HEK293 (cell line): ENCODE measurements around the gene GON7.

Experiments
- CTCF ChIA-PET: fragments of 350-600 bp; formaldehyde crosslinking; extraction: SDS; loops from one replicate; lab custom pipeline; 2021; ENCODE audit warnings: antibody characterized with exemption; lab: Yijun Ruan, JAX
- POLR2A ChIA-PET: fragments of 300-600 bp; formaldehyde crosslinking; extraction: SDS; loops from one replicate; lab custom pipeline; 2020; ENCODE audit warnings: antibody characterized with exemption, inconsistent platforms; lab: Yijun Ruan, JAX
- H3K27ac ChIP-seq: fragments of 200-500 bp; sonication (Bioruptor generic); 2 replicates; pipeline ENCODE4 v1.5.1; 2014; ENCODE audit warnings: low read depth, low read length, control low read depth, inconsistent platforms; ENCODE audit errors: extremely low read depth
- H3K36me3 ChIP-seq, 2 experiments: fragments of 200-500 bp in 1 of 2; sonication (Bioruptor generic) in 1 of 2; 1 replicate in 1 of 2; 2 replicates in 1 of 2; pipeline ENCODE4 v1.5.1; 2014 to 2017; ENCODE audit warnings: inconsistent platforms in 2 of 2, low read length in 2 of 2; ENCODE audit not compliant: control insufficient read depth in 2 of 2, insufficient read depth in 1 of 2
- H3K4me1 ChIP-seq: fragments of 200-500 bp; sonication (Bioruptor generic); 2 replicates; pipeline ENCODE4 v1.5.1; 2014; ENCODE audit warnings: mild to moderate bottlenecking, low read length, inconsistent platforms; ENCODE audit not compliant: control insufficient read depth, insufficient read depth
- H3K4me3 ChIP-seq: 2 replicates; pipeline ENCODE4 v1.5.1; 2011; ENCODE audit warnings: low read depth, mild to moderate bottlenecking, control low read depth, low read length, moderate library complexity
- H3K9me3 ChIP-seq: fragments of 200-500 bp; sonication (Bioruptor generic); 2 replicates; pipeline ENCODE4 v1.5.1; 2014; ENCODE audit warnings: low read depth, low read length, inconsistent platforms; ENCODE audit not compliant: control insufficient read depth, insufficient read depth
- EGR2 ChIP-seq: fragments of 450-650 bp; formaldehyde crosslinking; IDR thresholded peaks from 2 replicates; pipeline ENCODE4 v1.5.1; 2016; ENCODE audit warnings: low read depth, missing biosample characterization, missing genetic modification characterization
- HOXC10 ChIP-seq: sonication (generic); formaldehyde crosslinking; IDR thresholded peaks from 2 replicates; pipeline ENCODE4 v1.8.1; 2023; ENCODE audit warnings: mild to moderate bottlenecking, missing genetic modification reagents
- KLF7 ChIP-seq: fragments of 450-650 bp; formaldehyde crosslinking; IDR thresholded peaks from 2 replicates; pipeline ENCODE4 v1.5.1; 2016; ENCODE audit warnings: missing biosample characterization, missing genetic modification characterization, borderline replicate concordance
- PRDM2 ChIP-seq: fragments of 450-650 bp; formaldehyde crosslinking; IDR thresholded peaks from 2 replicates; pipeline ENCODE4 v1.5.1; 2016; ENCODE audit warnings: missing biosample characterization, missing genetic modification characterization, borderline replicate concordance
- SCRT1 ChIP-seq: fragments of 450-650 bp; formaldehyde crosslinking; IDR thresholded peaks from 2 replicates; pipeline ENCODE4 v1.5.1; 2016; ENCODE audit warnings: missing biosample characterization, missing genetic modification characterization, borderline replicate concordance
- ZBTB10 ChIP-seq: fragments of 450-650 bp; formaldehyde crosslinking; IDR thresholded peaks from 2 replicates; pipeline ENCODE4 v1.5.1; 2016; ENCODE audit warnings: missing biosample characterization, missing genetic modification characterization
- ZNF138 ChIP-seq: fragments of 450-650 bp; formaldehyde crosslinking; IDR thresholded peaks from 2 replicates; pipeline ENCODE4 v1.5.1; 2016; ENCODE audit warnings: missing biosample characterization, missing genetic modification characterization, borderline replicate concordance
- ZNF223 ChIP-seq: fragments of 450-650 bp; formaldehyde crosslinking; IDR thresholded peaks from 2 replicates; pipeline ENCODE4 v1.5.1; 2016; ENCODE audit warnings: missing biosample characterization, missing genetic modification characterization
- ZNF239 ChIP-seq: fragments of 450-650 bp; formaldehyde crosslinking; IDR thresholded peaks from 2 replicates; pipeline ENCODE4 v1.5.1; 2016; ENCODE audit warnings: missing biosample characterization, missing genetic modification characterization
- ZNF24 ChIP-seq: fragments of 450-650 bp; formaldehyde crosslinking; IDR thresholded peaks from 2 replicates; pipeline ENCODE4 v1.5.1; 2016; ENCODE audit warnings: missing biosample characterization, missing genetic modification characterization
- ZNF449 ChIP-seq: fragments of 450-650 bp; formaldehyde crosslinking; IDR thresholded peaks from 2 replicates; pipeline ENCODE4 v1.5.1; 2017; ENCODE audit warnings: missing biosample characterization, mild to moderate bottlenecking, missing genetic modification characterization, moderate library complexity
- ZNF510 ChIP-seq: fragments of 450-650 bp; formaldehyde crosslinking; IDR thresholded peaks from 2 replicates; pipeline ENCODE4 v1.5.1; 2018; ENCODE audit warnings: mild to moderate bottlenecking, missing genetic modification characterization, missing biosample characterization; ENCODE audit not compliant: insufficient replicate concordance
- ZNF530 ChIP-seq: fragments of 450-650 bp; formaldehyde crosslinking; IDR thresholded peaks from 2 replicates; pipeline ENCODE4 v1.5.1; 2016; ENCODE audit warnings: low read depth, missing biosample characterization, missing genetic modification characterization
- ZNF561 ChIP-seq: fragments of 450-650 bp; IDR thresholded peaks from 2 replicates; pipeline ENCODE4 v1.5.1; 2018; ENCODE audit warnings: missing biosample characterization, missing genetic modification characterization, borderline replicate concordance
- ZNF596 ChIP-seq: fragments of 450-650 bp; IDR thresholded peaks from 2 replicates; pipeline ENCODE4 v1.5.0; 2018; ENCODE audit warnings: missing biosample characterization, mild to moderate bottlenecking, missing genetic modification characterization, moderate library complexity
- ZNF664 ChIP-seq: fragments of 450-650 bp; formaldehyde crosslinking; IDR thresholded peaks from 2 replicates; pipeline ENCODE4 v1.5.1; 2016; ENCODE audit warnings: missing biosample characterization, missing genetic modification characterization
- TF ChIP-seq, protein P1 (sequence below): fragments of 450-650 bp; formaldehyde crosslinking; IDR thresholded peaks from 2 replicates; pipeline ENCODE4 v1.5.1; 2017; ENCODE audit warnings: missing biosample characterization, missing genetic modification characterization

The GON7 gene

GRCh38 chr14:93201155-93201704 is 5.6 kb downstream of the GON7 start:
- Histone ChIP-seq H3K4me3 (no peak overlapping the region), H3K9me3 (no peaks in the 10 kb centered on the region)
- TF ChIP-seq ZNF561 (tag by site-specific recombination) (no peak), ZNF664 (tag by site-specific recombination) (0 out of 2 replicates have a peak, but pooled peaks have one; percentile 9), ZNF449 (tag by site-specific recombination) (peak; percentile 90)
- TF ChIP-seq, protein P1, sequence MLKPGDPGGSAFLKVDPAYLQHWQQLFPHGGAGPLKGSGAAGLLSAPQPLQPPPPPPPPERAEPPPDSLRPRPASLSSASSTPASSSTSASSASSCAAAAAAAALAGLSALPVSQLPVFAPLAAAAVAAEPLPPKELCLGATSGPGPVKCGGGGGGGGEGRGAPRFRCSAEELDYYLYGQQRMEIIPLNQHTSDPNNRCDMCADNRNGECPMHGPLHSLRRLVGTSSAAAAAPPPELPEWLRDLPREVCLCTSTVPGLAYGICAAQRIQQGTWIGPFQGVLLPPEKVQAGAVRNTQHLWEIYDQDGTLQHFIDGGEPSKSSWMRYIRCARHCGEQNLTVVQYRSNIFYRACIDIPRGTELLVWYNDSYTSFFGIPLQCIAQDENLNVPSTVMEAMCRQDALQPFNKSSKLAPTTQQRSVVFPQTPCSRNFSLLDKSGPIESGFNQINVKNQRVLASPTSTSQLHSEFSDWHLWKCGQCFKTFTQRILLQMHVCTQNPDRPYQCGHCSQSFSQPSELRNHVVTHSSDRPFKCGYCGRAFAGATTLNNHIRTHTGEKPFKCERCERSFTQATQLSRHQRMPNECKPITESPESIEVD (tag by site-specific recombination): peak; percentile 78
- TF ChIP-seq, all 188 proteins: peak for 3
- CTCF ChIA-PET: no interaction called here
- POLR2A ChIA-PET: no interaction called here
- Histone ChIP-seq H3K36me3 (peaks cover 3% of the 10 kb centered on the region in 2 experiments), H3K27ac (no peak overlapping the region), H3K4me1 (no peaks in the 10 kb centered on the region)

DNA sequence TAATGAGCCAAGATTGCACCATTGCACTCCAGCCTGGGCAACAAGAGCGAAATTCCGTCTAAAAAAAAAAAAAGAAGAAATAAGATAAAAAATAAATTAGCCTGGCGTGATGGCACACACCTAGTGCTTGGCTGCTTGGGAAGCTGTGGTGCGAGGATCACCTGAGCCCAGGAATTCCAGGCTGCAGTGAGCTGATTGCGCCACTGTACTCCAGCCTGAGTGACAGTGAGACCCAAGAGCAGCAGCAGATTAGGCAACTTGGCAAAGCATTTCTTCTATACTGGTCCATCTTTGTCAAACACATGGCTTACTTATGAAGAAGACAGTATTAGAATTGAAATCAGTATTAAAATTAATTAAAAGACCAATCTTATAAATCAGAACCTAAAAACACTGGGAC is 6.3 kb downstream of the GON7 start:
- TF ChIP-seq PRDM2 (tag by site-specific recombination) (no peak), ZNF596 (no peak), ZNF239 (no peak), EGR2 (tag by site-specific recombination) (no peak), SCRT1 (tag by site-specific recombination) (no peak)
- ChIA-PET POLR2A (no interaction called here), CTCF (no interaction called here)
- H3K9me3 ChIP-seq: no peaks in the 10 kb centered on the region
- H3K36me3 ChIP-seq: peaks cover 3% of the 10 kb centered on the region in 2 experiments
- H3K4me3 ChIP-seq: no peak overlapping the region
- no peaks in the 10 kb centered on the region for H3K4me1 ChIP-seq
- H3K27ac ChIP-seq: no peak overlapping the region

DNA sequence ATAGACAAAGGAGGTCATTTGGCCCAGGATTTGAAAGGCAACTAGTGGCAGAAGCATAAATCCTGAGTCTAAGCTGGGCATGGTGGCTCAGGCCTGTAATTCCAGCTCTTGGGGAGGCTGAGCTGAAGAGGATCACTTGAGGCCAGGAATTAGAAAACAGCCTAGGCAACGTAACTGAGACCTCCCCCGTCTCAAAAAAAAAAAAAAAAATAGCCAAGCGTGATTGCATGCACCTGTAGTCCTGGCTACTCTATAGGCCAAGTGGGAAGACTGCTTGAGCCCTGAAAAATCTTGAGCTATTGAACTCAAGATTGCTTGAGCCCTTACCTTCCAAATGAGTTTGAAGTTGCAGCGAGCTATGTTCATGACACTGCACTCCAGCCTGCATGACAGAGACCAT is 7.8 kb downstream of the GON7 start:
- CTCF ChIA-PET: no interaction called here
- POLR2A ChIA-PET: interaction anchor here (0.9 kb wide), 1 partner anchor 15 kb away, joined by 3 read pairs; the partner anchor contains the start of gene MOAP1
- TF ChIP-seq ZNF510 (tag by site-specific recombination) (no peak), ZBTB10 (tag by site-specific recombination) (no peak), ZNF223 (no peak), HOXC10 (CRISPR knock-in tag) (no peak), ZNF530 (no peak), ZNF24 (tag by site-specific recombination) (no peak), KLF7 (tag by site-specific recombination) (no peak), ZNF138 (tag by site-specific recombination) (no peak)
- TF ChIP-seq, protein P1 (tag by site-specific recombination): no peak

More for the DNA sequence above, 7.8 kb downstream of the GON7 start:
- Histone ChIP-seq H3K4me1 (no peaks in the 10 kb centered on the region), H3K4me3 (no peak overlapping the region), H3K27ac (no peak overlapping the region), H3K9me3 (no peaks in the 10 kb centered on the region), H3K36me3 (peaks cover 0 to 3% of the 10 kb centered on the region in 2 experiments; a peak in 2 of 3 replicates)
